Tibial nerve (tissue), 4 donors: Measurements from ENCODE around the gene CDS2. TPM values are rescaled to one million over a fixed set of nuclear protein-coding genes. Genes with fewer than 3 reads are reported as not detected.

ENCODE experiments used
- DNase-seq, 2 donors: peaks; one replicate each; pipeline ENCODE4 v3.0.0-alpha.2; 2019; ENCODE audit warnings: low spot score in 2 of 2
- H3K27ac ChIP-seq, 4 donors: fragments of 200-600 bp; sonication (generic) in 3 of 4; one replicate each; pipeline ENCODE4 v1.5.1; 2017 to 2019; ENCODE audit warnings: mild to moderate bottlenecking in 1 of 4
- H3K27me3 ChIP-seq, 2 donors: fragments of 200-600 bp; sonication (generic) in 1 of 2; one replicate each; pipeline versions ENCODE4 v1.5.1 to v1.6.0; 2017 to 2019
- H3K36me3 ChIP-seq, 3 donors: fragments of 200-600 bp; sonication (generic); one replicate each; pipeline ENCODE4 v1.5.1; 2018 to 2019
- H3K4me1 ChIP-seq, 4 donors: fragments of 200-600 bp; sonication (generic) in 3 of 4; one replicate each; pipeline ENCODE4 v1.5.1; 2017 to 2019
- H3K4me3 ChIP-seq, 4 donors: fragments of 200-600 bp; sonication (generic) in 3 of 4; one replicate each; pipeline ENCODE4 v1.5.1; 2017 to 2019; ENCODE audit warnings: mild to moderate bottlenecking in 1 of 4, moderate library complexity in 1 of 4
- H3K9me3 ChIP-seq, 4 donors: fragments of 200-600 bp; sonication (generic) in 3 of 4; one replicate each; pipeline ENCODE4 v1.5.1; 2017 to 2019
- CTCF ChIP-seq, 5 experiments: fragments of 200-600 bp in 3 of 5; fragments of 450-650 bp in 2 of 5; sonication (generic) in 3 of 5; IDR thresholded peaks; one replicate each; pipeline ENCODE4 v1.5.1; 2016 to 2019; ENCODE audit warnings: antibody characterized with exemption in 5 of 5, mild to moderate bottlenecking in 3 of 5, moderate library complexity in 2 of 5
- EP300 ChIP-seq, 2 donors: sonication (generic); formaldehyde crosslinking; IDR thresholded peaks; one replicate each; pipeline ENCODE4 v1.6.1; 2017; ENCODE audit warnings: antibody characterized with exemption in 2 of 2, mild to moderate bottlenecking in 1 of 2
- POLR2A ChIP-seq, 2 donors: fragments of 450-650 bp; IDR thresholded peaks; one replicate each; pipeline ENCODE4 v1.6.1; 2017; ENCODE audit warnings: antibody characterized with exemption in 2 of 2, mild to moderate bottlenecking in 2 of 2, moderate library complexity in 2 of 2
- WGBS, 2 donors: methylation state at CpG; one replicate each; pipeline ENCODE4 v1.1.5; 2018; 5-methylcytosine and 5-hydroxymethylcytosine counted together
- total RNA-seq, 4 donors: library from RNA; depleted of rRNA; stranded (reverse); fragments of >200 nt; gene quantifications; one replicate each; pipeline ENCODE4 v1.1.0, GENCODE V29; 2016

CDS2 gene
- total RNA-seq, 4 donors from 2014 or later: 29.4 to 35.0 (median 34.1) TPM

GRCh38 chr20:5156675-5157448 is 30.1 kb downstream of the CDS2 start:
- Histone ChIP-seq H3K27me3 (no peaks in the 10 kb centered on the region), H3K36me3 (no peaks in the 10 kb centered on the region), H3K4me3 (no peak overlapping the region), H3K9me3 (no peaks in the 10 kb centered on the region), H3K4me1 (peaks cover 0 to 30% (median 4%) of the 10 kb centered on the region in 4 donors), H3K27ac (no peak overlapping the region)
- TF ChIP-seq POLR2A (IDR thresholded peaks at IDR 0.05) (no peak), EP300 (IDR thresholded peaks at IDR 0.05) (no peak), CTCF (IDR thresholded peaks at IDR 0.05) (no peak)
- WGBS, 2 donors: 51 to 74% methylated on average over 4 of the region's 4 CpGs
- DNase-seq: no peak

GRCh38 chr20:5159928-5160327 is 33.1 kb downstream of the CDS2 start:
- TF ChIP-seq CTCF (IDR thresholded peaks at IDR 0.05) (no peak), POLR2A (IDR thresholded peaks at IDR 0.05) (no peak), EP300 (IDR thresholded peaks at IDR 0.05) (no peak)
- no peak overlapping the region for H3K4me3 ChIP-seq
- no peaks in the 10 kb centered on the region for H3K36me3 ChIP-seq
- 54 to 61% methylated on average over 3 of the region's 3 CpGs for WGBS, 2 donors
- no peaks in the 10 kb centered on the region for H3K9me3 ChIP-seq
- peaks cover 0 to 26% (median 0%) of the 10 kb centered on the region in 4 donors for H3K4me1 ChIP-seq
- H3K27ac ChIP-seq: no peak overlapping the region
- DNase-seq: no peak
- H3K27me3 ChIP-seq: no peaks in the 10 kb centered on the region

GRCh38 chr20:5160882-5161281 is 34.1 kb downstream of the CDS2 start:
- TF ChIP-seq POLR2A (IDR thresholded peaks at IDR 0.05): no peak
- TF ChIP-seq CTCF (IDR thresholded peaks at IDR 0.05): no peak
- TF ChIP-seq EP300 (IDR thresholded peaks at IDR 0.05): no peak
- no peak for DNase-seq
- Histone ChIP-seq H3K9me3 (no peaks in the 10 kb centered on the region), H3K4me1 (peaks cover 0 to 21% (median 0%) of the 10 kb centered on the region in 4 donors), H3K27ac (no peak overlapping the region), H3K27me3 (no peaks in the 10 kb centered on the region), H3K4me3 (no peak overlapping the region), H3K36me3 (no peaks in the 10 kb centered on the region)

- DNase-seq: no peak
- H3K27ac ChIP-seq: no peak overlapping the region
- peaks cover 0 to 14% (median 3%) of the 10 kb centered on the region in 4 donors for H3K4me1 ChIP-seq
- TF ChIP-seq POLR2A (IDR thresholded peaks at IDR 0.05) (no peak), EP300 (IDR thresholded peaks at IDR 0.05) (no peak), CTCF (IDR thresholded peaks at IDR 0.05) (no peak)
- H3K27me3 ChIP-seq: no peaks in the 10 kb centered on the region
- H3K9me3 ChIP-seq: no peaks in the 10 kb centered on the region
- no peak overlapping the region for H3K4me3 ChIP-seq
- H3K36me3 ChIP-seq: no peaks in the 10 kb centered on the region
- WGBS, 2 donors: 88 to 91% methylated on average over 6 of the region's 6 CpGs
These were observed 34.8 kb downstream of the CDS2 start for GRCh38 chr20:5161536-5162164.
